Measurements from ENCODE around the gene NOL12. TPM values are rescaled to one million over a fixed set of nuclear protein-coding genes. Genes with fewer than 3 reads are reported as not detected.

NOL12 gene
- total RNA-seq, 3 donors from 2014 or later (not counting 1 experiment from before 2014, with no cell fraction given) = 28.0 to 45.1 (median 39.0) TPM

DNA sequence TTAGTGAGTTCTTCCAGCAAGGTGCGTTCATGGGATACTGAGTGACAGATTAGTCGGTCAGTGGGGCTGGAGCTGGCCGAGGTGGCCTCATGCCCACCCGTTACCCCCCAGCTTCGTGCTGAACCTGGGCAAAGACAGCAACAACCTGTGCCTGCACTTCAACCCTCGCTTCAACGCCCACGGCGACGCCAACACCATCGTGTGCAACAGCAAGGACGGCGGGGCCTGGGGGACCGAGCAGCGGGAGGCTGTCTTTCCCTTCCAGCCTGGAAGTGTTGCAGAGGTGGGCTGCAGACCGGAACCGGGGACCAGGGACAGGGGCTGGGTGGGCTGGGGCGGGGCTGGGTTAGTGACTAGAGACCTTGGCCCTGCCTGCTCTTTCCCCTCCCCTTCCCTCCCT is 7.8 kb upstream of the NOL12 start:
- intact Hi-C loops (cut with micrococcal nuclease) = loop anchor here (5.0 kb wide), 1 partner anchor 71 kb away; the partner anchor contains the start of gene GGA1
- H3K27ac Mint-ChIP-seq = peak overlapping the region; percentile 94 to 97
- Histone ChIP-seq H3K36me3 (ENCODE audit: control insufficient read depth, insufficient read depth, low read length) (peaks cover 5% of the 10 kb centered on the region), H3K4me3 (ENCODE audit: low read length) (no peak overlapping the region), H3K27ac (ENCODE audit: low read length) (peak overlapping the region; percentile 97), H3K4me1 (ENCODE audit: control insufficient read depth, insufficient read depth, low read length) (peaks cover 61% of the 10 kb centered on the region), H3K9me3 (ENCODE audit: control insufficient read depth, insufficient read depth, low read length) (no peaks in the 10 kb centered on the region), H3K27me3 (ENCODE audit: control insufficient read depth, insufficient read depth, low read length) (no peaks in the 10 kb centered on the region)
- H3K36me3 Mint-ChIP-seq = no peaks in the 10 kb centered on the region
- peaks cover 34 to 61% of the 10 kb centered on the region in 2 donors for H3K4me1 Mint-ChIP-seq
- no peak overlapping the region for H3K4me3 Mint-ChIP-seq
- 74% methylated on average over 15 of the region's 18 CpGs for WGBS (ENCODE audit: insufficient coverage)
- TF ChIP-seq, protein P1, sequence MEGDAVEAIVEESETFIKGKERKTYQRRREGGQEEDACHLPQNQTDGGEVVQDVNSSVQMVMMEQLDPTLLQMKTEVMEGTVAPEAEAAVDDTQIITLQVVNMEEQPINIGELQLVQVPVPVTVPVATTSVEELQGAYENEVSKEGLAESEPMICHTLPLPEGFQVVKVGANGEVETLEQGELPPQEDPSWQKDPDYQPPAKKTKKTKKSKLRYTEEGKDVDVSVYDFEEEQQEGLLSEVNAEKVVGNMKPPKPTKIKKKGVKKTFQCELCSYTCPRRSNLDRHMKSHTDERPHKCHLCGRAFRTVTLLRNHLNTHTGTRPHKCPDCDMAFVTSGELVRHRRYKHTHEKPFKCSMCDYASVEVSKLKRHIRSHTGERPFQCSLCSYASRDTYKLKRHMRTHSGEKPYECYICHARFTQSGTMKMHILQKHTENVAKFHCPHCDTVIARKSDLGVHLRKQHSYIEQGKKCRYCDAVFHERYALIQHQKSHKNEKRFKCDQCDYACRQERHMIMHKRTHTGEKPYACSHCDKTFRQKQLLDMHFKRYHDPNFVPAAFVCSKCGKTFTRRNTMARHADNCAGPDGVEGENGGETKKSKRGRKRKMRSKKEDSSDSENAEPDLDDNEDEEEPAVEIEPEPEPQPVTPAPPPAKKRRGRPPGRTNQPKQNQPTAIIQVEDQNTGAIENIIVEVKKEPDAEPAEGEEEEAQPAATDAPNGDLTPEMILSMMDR (IDR thresholded peaks at IDR 0.05) = no peak
- H3K27me3 Mint-ChIP-seq (ENCODE audit: low read depth in 2 of 2) = no peaks in the 10 kb centered on the region
- H3K9me3 Mint-ChIP-seq = no peaks in the 10 kb centered on the region
- DNase-seq = no peak
- ATAC-seq = no peak

DNA sequence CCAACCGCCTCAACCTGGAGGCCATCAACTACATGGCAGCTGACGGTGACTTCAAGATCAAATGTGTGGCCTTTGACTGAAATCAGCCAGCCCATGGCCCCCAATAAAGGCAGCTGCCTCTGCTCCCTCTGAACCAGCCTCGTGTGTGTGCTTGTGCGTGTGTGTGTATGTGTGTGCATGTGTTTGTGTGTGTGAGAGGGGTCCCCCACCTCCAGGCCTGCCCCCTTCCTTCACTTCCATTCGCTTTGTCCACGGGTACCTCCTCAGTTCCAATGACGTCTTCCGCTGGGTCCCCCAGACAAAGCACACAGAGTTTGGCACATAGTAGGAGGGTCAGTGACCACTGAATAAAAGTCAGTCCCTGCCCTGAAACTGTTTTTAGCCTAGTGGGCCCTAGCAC is 6.5 kb upstream of the NOL12 start:
- Mint-ChIP-seq H3K9me3 (no peaks in the 10 kb centered on the region), H3K4me3 (peak overlapping the region; percentile 21), H3K4me1 (peaks cover 34 to 48% of the 10 kb centered on the region in 2 donors), H3K27me3 (ENCODE audit: low read depth in 2 of 2) (no peaks in the 10 kb centered on the region), H3K27ac (peak overlapping the region; percentile 62 to 81), H3K36me3 (no peaks in the 10 kb centered on the region)
- intact Hi-C loops (cut with micrococcal nuclease) = loop anchor here (5.0 kb wide), 1 partner anchor 72 kb away; the partner anchor contains the start of gene GGA1
- Histone ChIP-seq H3K4me1 (ENCODE audit: control insufficient read depth, insufficient read depth, low read length) (peaks cover 49% of the 10 kb centered on the region), H3K36me3 (ENCODE audit: control insufficient read depth, insufficient read depth, low read length) (peaks cover 5% of the 10 kb centered on the region), H3K27ac (ENCODE audit: low read length) (no peak overlapping the region), H3K27me3 (ENCODE audit: control insufficient read depth, insufficient read depth, low read length) (no peaks in the 10 kb centered on the region), H3K4me3 (ENCODE audit: low read length) (no peak overlapping the region), H3K9me3 (ENCODE audit: control insufficient read depth, insufficient read depth, low read length) (no peaks in the 10 kb centered on the region)
- TF ChIP-seq, protein P1 (IDR thresholded peaks at IDR 0.05) = no peak
- no peak for DNase-seq
- WGBS (ENCODE audit: insufficient coverage) = 94% methylated on average over 7 of the region's 8 CpGs
- no peak for ATAC-seq

DNA sequence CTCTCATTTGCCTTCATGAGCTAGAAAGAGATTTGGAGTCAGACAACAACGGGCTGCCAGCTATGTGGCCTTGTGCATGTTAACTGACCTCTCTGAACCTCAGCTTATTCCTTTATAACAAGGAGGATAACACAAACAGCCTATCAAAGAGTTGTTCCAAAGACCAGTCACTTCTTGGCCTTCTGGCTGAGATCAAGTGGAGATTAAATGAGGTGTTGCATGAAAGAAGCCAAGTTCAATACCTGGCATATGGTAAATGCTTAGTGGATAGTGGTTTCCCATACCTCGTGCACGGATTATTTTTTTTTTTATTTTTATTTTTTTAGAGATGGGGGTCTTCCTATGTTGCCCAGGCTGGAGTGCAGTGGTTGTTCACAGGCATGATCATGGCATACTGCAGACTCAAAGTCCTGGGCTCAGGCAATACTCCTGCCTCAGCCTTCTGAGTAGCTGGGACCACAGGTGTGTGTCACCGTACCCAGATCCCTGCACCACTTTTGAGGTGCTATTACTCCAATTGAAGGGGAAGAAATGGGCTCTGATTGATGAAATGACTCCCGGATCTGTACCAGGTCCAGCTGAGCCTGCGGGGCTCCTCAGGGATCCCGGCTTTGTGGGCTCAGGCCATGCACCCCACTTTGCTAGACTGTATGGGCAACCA is 5.8 kb upstream of the NOL12 start:
- peaks cover 31 to 42% of the 10 kb centered on the region in 2 donors for H3K4me1 Mint-ChIP-seq
- H3K36me3 Mint-ChIP-seq = no peaks in the 10 kb centered on the region
- ATAC-seq (no peak), DNase-seq (no peak)
- intact Hi-C loops (cut with micrococcal nuclease) = no loop called here
- peak overlapping the region; percentile 62 to 81 for H3K27ac Mint-ChIP-seq
- Histone ChIP-seq H3K4me1 (ENCODE audit: control insufficient read depth, insufficient read depth, low read length) (peaks cover 43% of the 10 kb centered on the region), H3K27ac (ENCODE audit: low read length) (no peak overlapping the region), H3K27me3 (ENCODE audit: control insufficient read depth, insufficient read depth, low read length) (no peaks in the 10 kb centered on the region), H3K9me3 (ENCODE audit: control insufficient read depth, insufficient read depth, low read length) (no peaks in the 10 kb centered on the region), H3K36me3 (ENCODE audit: control insufficient read depth, insufficient read depth, low read length) (peaks cover 5% of the 10 kb centered on the region), H3K4me3 (ENCODE audit: low read length) (no peak overlapping the region)
- H3K4me3 Mint-ChIP-seq = no peak overlapping the region
- TF ChIP-seq, protein P1 (IDR thresholded peaks at IDR 0.05) = no peak
- no peaks in the 10 kb centered on the region for H3K9me3 Mint-ChIP-seq
- no peaks in the 10 kb centered on the region for H3K27me3 Mint-ChIP-seq (ENCODE audit: low read depth in 2 of 2)
- 94% methylated on average over 7 of the region's 7 CpGs for WGBS (ENCODE audit: insufficient coverage)
